ENCODE results near the gene PPP3R1.

The PPP3R1 gene

GRCh38 chr2:68252400-68253218 is at the start of gene PPP3R1:
PPP3R1 (minus strand) TSS chr2:68252532; CDS start chr2:68252127, 405 bp downstream.
- peak; percentile 94 for DNase-seq (ENCODE audit: low spot score)

- DNase-seq (ENCODE audit: low spot score) = no peak
Measured at GRCh38 chr2:68295516-68295915, 43.2 kb upstream of the PPP3R1 start.

- DNase-seq (ENCODE audit: low spot score) = no peak
Measured at GRCh38 chr2:68294913-68295312, 42.6 kb upstream of the PPP3R1 start.

- no peak for DNase-seq (ENCODE audit: low spot score)
Measured at GRCh38 chr2:68294187-68294586, 41.9 kb upstream of the PPP3R1 start.

GRCh38 chr2:68293755-68294154 is 41.4 kb upstream of the PPP3R1 start:
- no peak for DNase-seq (ENCODE audit: low spot score)

GRCh38 chr2:68293024-68293423 is 40.7 kb upstream of the PPP3R1 start:
- no peak for DNase-seq (ENCODE audit: low spot score)

- peak; percentile 79 for DNase-seq (ENCODE audit: low spot score)
Measured at GRCh38 chr2:68292108-68292710, 39.9 kb upstream of the PPP3R1 start.

- DNase-seq (ENCODE audit: low spot score) = no peak
Measured at GRCh38 chr2:68291314-68291713, 39.0 kb upstream of the PPP3R1 start.

GRCh38 chr2:68290901-68291300 is 38.6 kb upstream of the PPP3R1 start:
- DNase-seq (ENCODE audit: low spot score) = peak; percentile 38

GRCh38 chr2:68287580-68288441 is 35.5 kb upstream of the PPP3R1 start:
- DNase-seq (ENCODE audit: low spot score) = peak; percentile 77

- DNase-seq (ENCODE audit: low spot score) = no peak
Measured at GRCh38 chr2:68284896-68285295, 32.6 kb upstream of the PPP3R1 start.

- DNase-seq (ENCODE audit: low spot score) = peak; percentile 32
Measured at GRCh38 chr2:68283419-68283812, 31.1 kb upstream of the PPP3R1 start.

GRCh38 chr2:68282811-68283418 is 30.6 kb upstream of the PPP3R1 start:
- peak; percentile 76 for DNase-seq (ENCODE audit: low spot score)

GRCh38 chr2:68280796-68281195 is 28.5 kb upstream of the PPP3R1 start:
- DNase-seq (ENCODE audit: low spot score) = no peak

GRCh38 chr2:68280348-68280747 is 28.0 kb upstream of the PPP3R1 start:
- DNase-seq (ENCODE audit: low spot score) = peak; percentile 15

- DNase-seq (ENCODE audit: low spot score) = no peak
Measured at GRCh38 chr2:68279691-68280090, 27.4 kb upstream of the PPP3R1 start.

- DNase-seq (ENCODE audit: low spot score) = no peak
Measured at GRCh38 chr2:68278169-68278568, 25.8 kb upstream of the PPP3R1 start.

GRCh38 chr2:68274022-68274421 is 21.7 kb upstream of the PPP3R1 start:
- no peak for DNase-seq (ENCODE audit: low spot score)

GRCh38 chr2:68272246-68272994 is 20.1 kb upstream of the PPP3R1 start:
- no peak for DNase-seq (ENCODE audit: low spot score)

- no peak for DNase-seq (ENCODE audit: low spot score)
Measured at GRCh38 chr2:68266655-68267054, 14.3 kb upstream of the PPP3R1 start.

GRCh38 chr2:68263632-68264031 is 11.3 kb upstream of the PPP3R1 start:
- DNase-seq (ENCODE audit: low spot score) = no peak
